HEK293 (cell line): ENCODE data around the gene DRD1.

Experiments used
- CTCF ChIA-PET: fragments of 350-600 bp; formaldehyde crosslinking; extraction: SDS; loops from one replicate; lab custom pipeline; 2021; ENCODE audit warnings: antibody characterized with exemption; lab: Yijun Ruan, JAX
- POLR2A ChIA-PET: fragments of 300-600 bp; formaldehyde crosslinking; extraction: SDS; loops from one replicate; lab custom pipeline; 2020; ENCODE audit warnings: antibody characterized with exemption, inconsistent platforms; lab: Yijun Ruan, JAX
- H3K27ac ChIP-seq: fragments of 200-500 bp; sonication (Bioruptor generic); 2 replicates; pipeline ENCODE4 v1.5.1; 2014; ENCODE audit warnings: low read depth, low read length, control low read depth, inconsistent platforms; ENCODE audit errors: extremely low read depth
- H3K36me3 ChIP-seq, 2 experiments: fragments of 200-500 bp in 1 of 2; sonication (Bioruptor generic) in 1 of 2; 1 replicate in 1 of 2; 2 replicates in 1 of 2; pipeline ENCODE4 v1.5.1; 2014 to 2017; ENCODE audit warnings: inconsistent platforms in 2 of 2, low read length in 2 of 2; ENCODE audit not compliant: control insufficient read depth in 2 of 2, insufficient read depth in 1 of 2
- H3K4me1 ChIP-seq: fragments of 200-500 bp; sonication (Bioruptor generic); 2 replicates; pipeline ENCODE4 v1.5.1; 2014; ENCODE audit warnings: mild to moderate bottlenecking, low read length, inconsistent platforms; ENCODE audit not compliant: control insufficient read depth, insufficient read depth
- H3K4me3 ChIP-seq: 2 replicates; pipeline ENCODE4 v1.5.1; 2011; ENCODE audit warnings: low read depth, mild to moderate bottlenecking, control low read depth, low read length, moderate library complexity
- H3K9me3 ChIP-seq: fragments of 200-500 bp; sonication (Bioruptor generic); 2 replicates; pipeline ENCODE4 v1.5.1; 2014; ENCODE audit warnings: low read depth, low read length, inconsistent platforms; ENCODE audit not compliant: control insufficient read depth, insufficient read depth
- HOXC10 ChIP-seq: sonication (generic); formaldehyde crosslinking; IDR thresholded peaks from 2 replicates; pipeline ENCODE4 v1.8.1; 2023; ENCODE audit warnings: mild to moderate bottlenecking, missing genetic modification reagents
- KLF8 ChIP-seq: fragments of 450-650 bp; formaldehyde crosslinking; IDR thresholded peaks from 2 replicates; pipeline ENCODE4 v1.5.1; 2016; ENCODE audit warnings: missing biosample characterization, missing genetic modification characterization
- ZBTB1 ChIP-seq: fragments of 450-650 bp; formaldehyde crosslinking; IDR thresholded peaks from 2 replicates; pipeline ENCODE4 v1.5.1; 2016; ENCODE audit warnings: missing biosample characterization, missing genetic modification characterization
- ZBTB8A ChIP-seq: fragments of 450-650 bp; formaldehyde crosslinking; IDR thresholded peaks from 2 replicates; pipeline ENCODE4 v1.5.1; 2016; ENCODE audit warnings: missing biosample characterization, missing genetic modification characterization
- ZNF10 ChIP-seq: fragments of 450-650 bp; formaldehyde crosslinking; IDR thresholded peaks from 2 replicates; pipeline ENCODE4 v1.5.1; 2017; ENCODE audit warnings: missing biosample characterization, missing genetic modification characterization
- ZNF184 ChIP-seq: fragments of 450-650 bp; IDR thresholded peaks from 2 replicates; pipeline ENCODE4 v1.5.1; 2018; ENCODE audit warnings: missing biosample characterization, mild to moderate bottlenecking, missing genetic modification characterization
- ZNF561 ChIP-seq: fragments of 450-650 bp; IDR thresholded peaks from 2 replicates; pipeline ENCODE4 v1.5.1; 2018; ENCODE audit warnings: missing biosample characterization, missing genetic modification characterization, borderline replicate concordance
- ZNF660 ChIP-seq: fragments of 450-650 bp; IDR thresholded peaks from 2 replicates; pipeline ENCODE4 v1.5.1; 2018; ENCODE audit warnings: missing biosample characterization, mild to moderate bottlenecking, missing genetic modification characterization
- TF ChIP-seq, protein P1 (sequence below): fragments of 450-650 bp; formaldehyde crosslinking; conservative IDR thresholded peaks from 2 replicates; pipeline ENCODE4 v1.5.1; 2016; ENCODE audit warnings: low read depth, missing biosample characterization, missing genetic modification characterization
- TF ChIP-seq, protein P2 (sequence below): fragments of 450-650 bp; formaldehyde crosslinking; IDR thresholded peaks from 2 replicates; pipeline ENCODE4 v1.5.1; 2016; ENCODE audit warnings: missing biosample characterization, missing genetic modification characterization
- TF ChIP-seq, protein P3 (sequence below): fragments of 450-650 bp; formaldehyde crosslinking; IDR thresholded peaks from 2 replicates; pipeline ENCODE4 v1.5.1; 2016; ENCODE audit warnings: missing biosample characterization, missing genetic modification characterization, borderline replicate concordance
- TF ChIP-seq, protein P4 (sequence below): fragments of 450-650 bp; formaldehyde crosslinking; IDR thresholded peaks from 2 replicates; pipeline ENCODE4 v1.5.1; 2016; ENCODE audit warnings: missing biosample characterization, missing genetic modification characterization, borderline replicate concordance
- TF ChIP-seq, protein P5 (sequence below): fragments of 450-650 bp; formaldehyde crosslinking; optimal IDR thresholded peaks from 2 replicates; pipeline ENCODE3; 2016; ENCODE audit warnings: missing biosample characterization, mild to moderate bottlenecking, missing genetic modification characterization
- TF ChIP-seq, protein P6 (sequence below): fragments of 450-650 bp; formaldehyde crosslinking; IDR thresholded peaks from 2 replicates; pipeline ENCODE4 v1.5.1; 2016; ENCODE audit warnings: missing biosample characterization, missing genetic modification characterization
- TF ChIP-seq, protein P7 (sequence below): fragments of 450-650 bp; formaldehyde crosslinking; IDR thresholded peaks from 2 replicates; pipeline ENCODE4 v1.5.1; 2016; ENCODE audit warnings: missing biosample characterization, missing genetic modification characterization

Gene DRD1

DNA sequence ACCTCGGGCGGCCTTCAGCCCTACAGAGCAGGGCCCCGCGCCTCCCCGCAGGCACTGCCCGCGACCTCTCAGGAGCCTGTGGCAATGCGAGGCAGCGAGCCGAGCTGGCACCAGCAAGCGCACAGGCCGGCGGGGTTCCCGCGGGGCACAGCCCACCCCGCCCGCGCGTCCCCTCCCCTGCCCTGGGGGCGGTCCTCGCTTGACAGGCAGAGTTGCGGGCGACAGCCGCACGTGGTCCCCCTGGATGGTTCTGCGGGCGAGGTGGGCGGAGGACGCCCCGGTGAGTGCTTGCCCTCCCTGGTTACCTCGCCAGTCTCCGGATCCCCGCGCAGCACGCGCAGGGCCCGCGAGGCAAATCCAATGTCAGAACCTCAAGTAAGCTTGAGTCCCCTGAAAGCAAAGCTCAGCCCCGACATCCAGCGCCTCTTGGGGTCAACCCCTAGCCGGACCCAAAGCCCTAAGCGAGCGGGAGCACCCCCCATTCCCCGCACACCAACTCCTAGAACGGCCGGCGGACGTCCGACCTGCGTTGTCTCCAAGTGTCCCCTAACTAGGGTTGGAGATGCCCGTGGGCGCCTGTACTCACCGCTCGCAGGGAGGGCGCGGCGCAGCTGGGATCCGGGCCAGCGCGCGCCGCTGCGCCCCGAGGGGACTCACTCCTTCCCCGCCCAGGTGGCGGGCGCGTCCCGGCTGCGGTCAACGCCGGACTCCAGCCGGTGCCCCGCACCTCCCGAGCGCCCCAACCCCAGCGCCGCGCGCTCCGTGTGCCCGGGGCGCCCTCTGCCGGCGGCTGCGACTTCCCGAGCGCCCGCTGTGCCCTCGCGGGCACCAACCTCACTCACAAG, at the start of gene DRD1:
Gene DRD1 (minus strand): TSS at position 123 of the 845 bp plus-strand sequence. CDS start 1,083 bp downstream, outside the sequence.
- Histone ChIP-seq H3K4me1 (no peaks in the 10 kb centered on the region), H3K4me3 (peak within 1 kb of the TSS; percentile 30), H3K9me3 (no peaks in the 10 kb centered on the region), H3K36me3 (no peaks in the 10 kb centered on the region), H3K27ac (peak within 1 kb of the TSS; percentile 56; the same call in 1 of the 2 replicates)
- TF ChIP-seq ZBTB1 (tag by site-specific recombination) (no peak), ZNF184 (tag by site-specific recombination) (0 out of 2 replicates have a peak, but pooled peaks have one; percentile 30), HOXC10 (CRISPR knock-in tag) (no peak), ZBTB8A (tag by site-specific recombination) (peak; percentile 75; the same call in 1 of the 2 replicates), KLF8 (tag by site-specific recombination) (no peak), ZNF10 (tag by site-specific recombination) (no peak), ZNF561 (tag by site-specific recombination) (peak; percentile 57; the same call in 1 of the 2 replicates), ZNF660 (tag by site-specific recombination) (peak; percentile 65; the same call in 1 of the 2 replicates)
- TF ChIP-seq, protein P1, sequence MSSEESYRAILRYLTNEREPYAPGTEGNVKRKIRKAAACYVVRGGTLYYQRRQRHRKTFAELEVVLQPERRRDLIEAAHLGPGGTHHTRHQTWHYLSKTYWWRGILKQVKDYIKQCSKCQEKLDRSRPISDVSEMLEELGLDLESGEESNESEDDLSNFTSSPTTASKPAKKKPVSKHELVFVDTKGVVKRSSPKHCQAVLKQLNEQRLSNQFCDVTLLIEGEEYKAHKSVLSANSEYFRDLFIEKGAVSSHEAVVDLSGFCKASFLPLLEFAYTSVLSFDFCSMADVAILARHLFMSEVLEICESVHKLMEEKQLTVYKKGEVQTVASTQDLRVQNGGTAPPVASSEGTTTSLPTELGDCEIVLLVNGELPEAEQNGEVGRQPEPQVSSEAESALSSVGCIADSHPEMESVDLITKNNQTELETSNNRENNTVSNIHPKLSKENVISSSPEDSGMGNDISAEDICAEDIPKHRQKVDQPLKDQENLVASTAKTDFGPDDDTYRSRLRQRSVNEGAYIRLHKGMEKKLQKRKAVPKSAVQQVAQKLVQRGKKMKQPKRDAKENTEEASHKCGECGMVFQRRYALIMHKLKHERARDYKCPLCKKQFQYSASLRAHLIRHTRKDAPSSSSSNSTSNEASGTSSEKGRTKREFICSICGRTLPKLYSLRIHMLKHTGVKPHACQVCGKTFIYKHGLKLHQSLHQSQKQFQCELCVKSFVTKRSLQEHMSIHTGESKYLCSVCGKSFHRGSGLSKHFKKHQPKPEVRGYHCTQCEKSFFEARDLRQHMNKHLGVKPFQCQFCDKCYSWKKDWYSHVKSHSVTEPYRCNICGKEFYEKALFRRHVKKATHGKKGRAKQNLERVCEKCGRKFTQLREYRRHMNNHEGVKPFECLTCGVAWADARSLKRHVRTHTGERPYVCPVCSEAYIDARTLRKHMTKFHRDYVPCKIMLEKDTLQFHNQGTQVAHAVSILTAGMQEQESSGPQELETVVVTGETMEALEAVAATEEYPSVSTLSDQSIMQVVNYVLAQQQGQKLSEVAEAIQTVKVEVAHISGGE (tag by site-specific recombination): no peak
- TF ChIP-seq, protein P2, sequence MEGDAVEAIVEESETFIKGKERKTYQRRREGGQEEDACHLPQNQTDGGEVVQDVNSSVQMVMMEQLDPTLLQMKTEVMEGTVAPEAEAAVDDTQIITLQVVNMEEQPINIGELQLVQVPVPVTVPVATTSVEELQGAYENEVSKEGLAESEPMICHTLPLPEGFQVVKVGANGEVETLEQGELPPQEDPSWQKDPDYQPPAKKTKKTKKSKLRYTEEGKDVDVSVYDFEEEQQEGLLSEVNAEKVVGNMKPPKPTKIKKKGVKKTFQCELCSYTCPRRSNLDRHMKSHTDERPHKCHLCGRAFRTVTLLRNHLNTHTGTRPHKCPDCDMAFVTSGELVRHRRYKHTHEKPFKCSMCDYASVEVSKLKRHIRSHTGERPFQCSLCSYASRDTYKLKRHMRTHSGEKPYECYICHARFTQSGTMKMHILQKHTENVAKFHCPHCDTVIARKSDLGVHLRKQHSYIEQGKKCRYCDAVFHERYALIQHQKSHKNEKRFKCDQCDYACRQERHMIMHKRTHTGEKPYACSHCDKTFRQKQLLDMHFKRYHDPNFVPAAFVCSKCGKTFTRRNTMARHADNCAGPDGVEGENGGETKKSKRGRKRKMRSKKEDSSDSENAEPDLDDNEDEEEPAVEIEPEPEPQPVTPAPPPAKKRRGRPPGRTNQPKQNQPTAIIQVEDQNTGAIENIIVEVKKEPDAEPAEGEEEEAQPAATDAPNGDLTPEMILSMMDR (tag by site-specific recombination): peak; percentile 50; the same call in 1 of the 2 replicates
- TF ChIP-seq, protein P3, sequence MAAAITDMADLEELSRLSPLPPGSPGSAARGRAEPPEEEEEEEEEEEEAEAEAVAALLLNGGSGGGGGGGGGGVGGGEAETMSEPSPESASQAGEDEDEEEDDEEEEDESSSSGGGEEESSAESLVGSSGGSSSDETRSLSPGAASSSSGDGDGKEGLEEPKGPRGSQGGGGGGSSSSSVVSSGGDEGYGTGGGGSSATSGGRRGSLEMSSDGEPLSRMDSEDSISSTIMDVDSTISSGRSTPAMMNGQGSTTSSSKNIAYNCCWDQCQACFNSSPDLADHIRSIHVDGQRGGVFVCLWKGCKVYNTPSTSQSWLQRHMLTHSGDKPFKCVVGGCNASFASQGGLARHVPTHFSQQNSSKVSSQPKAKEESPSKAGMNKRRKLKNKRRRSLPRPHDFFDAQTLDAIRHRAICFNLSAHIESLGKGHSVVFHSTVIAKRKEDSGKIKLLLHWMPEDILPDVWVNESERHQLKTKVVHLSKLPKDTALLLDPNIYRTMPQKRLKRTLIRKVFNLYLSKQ (tag by site-specific recombination): no peak
- TF ChIP-seq, protein P4, sequence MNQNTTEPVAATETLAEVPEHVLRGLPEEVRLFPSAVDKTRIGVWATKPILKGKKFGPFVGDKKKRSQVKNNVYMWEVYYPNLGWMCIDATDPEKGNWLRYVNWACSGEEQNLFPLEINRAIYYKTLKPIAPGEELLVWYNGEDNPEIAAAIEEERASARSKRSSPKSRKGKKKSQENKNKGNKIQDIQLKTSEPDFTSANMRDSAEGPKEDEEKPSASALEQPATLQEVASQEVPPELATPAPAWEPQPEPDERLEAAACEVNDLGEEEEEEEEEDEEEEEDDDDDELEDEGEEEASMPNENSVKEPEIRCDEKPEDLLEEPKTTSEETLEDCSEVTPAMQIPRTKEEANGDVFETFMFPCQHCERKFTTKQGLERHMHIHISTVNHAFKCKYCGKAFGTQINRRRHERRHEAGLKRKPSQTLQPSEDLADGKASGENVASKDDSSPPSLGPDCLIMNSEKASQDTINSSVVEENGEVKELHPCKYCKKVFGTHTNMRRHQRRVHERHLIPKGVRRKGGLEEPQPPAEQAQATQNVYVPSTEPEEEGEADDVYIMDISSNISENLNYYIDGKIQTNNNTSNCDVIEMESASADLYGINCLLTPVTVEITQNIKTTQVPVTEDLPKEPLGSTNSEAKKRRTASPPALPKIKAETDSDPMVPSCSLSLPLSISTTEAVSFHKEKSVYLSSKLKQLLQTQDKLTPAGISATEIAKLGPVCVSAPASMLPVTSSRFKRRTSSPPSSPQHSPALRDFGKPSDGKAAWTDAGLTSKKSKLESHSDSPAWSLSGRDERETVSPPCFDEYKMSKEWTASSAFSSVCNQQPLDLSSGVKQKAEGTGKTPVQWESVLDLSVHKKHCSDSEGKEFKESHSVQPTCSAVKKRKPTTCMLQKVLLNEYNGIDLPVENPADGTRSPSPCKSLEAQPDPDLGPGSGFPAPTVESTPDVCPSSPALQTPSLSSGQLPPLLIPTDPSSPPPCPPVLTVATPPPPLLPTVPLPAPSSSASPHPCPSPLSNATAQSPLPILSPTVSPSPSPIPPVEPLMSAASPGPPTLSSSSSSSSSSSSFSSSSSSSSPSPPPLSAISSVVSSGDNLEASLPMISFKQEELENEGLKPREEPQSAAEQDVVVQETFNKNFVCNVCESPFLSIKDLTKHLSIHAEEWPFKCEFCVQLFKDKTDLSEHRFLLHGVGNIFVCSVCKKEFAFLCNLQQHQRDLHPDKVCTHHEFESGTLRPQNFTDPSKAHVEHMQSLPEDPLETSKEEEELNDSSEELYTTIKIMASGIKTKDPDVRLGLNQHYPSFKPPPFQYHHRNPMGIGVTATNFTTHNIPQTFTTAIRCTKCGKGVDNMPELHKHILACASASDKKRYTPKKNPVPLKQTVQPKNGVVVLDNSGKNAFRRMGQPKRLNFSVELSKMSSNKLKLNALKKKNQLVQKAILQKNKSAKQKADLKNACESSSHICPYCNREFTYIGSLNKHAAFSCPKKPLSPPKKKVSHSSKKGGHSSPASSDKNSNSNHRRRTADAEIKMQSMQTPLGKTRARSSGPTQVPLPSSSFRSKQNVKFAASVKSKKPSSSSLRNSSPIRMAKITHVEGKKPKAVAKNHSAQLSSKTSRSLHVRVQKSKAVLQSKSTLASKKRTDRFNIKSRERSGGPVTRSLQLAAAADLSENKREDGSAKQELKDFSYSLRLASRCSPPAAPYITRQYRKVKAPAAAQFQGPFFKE (tag by site-specific recombination): no peak
- TF ChIP-seq, protein P5, sequence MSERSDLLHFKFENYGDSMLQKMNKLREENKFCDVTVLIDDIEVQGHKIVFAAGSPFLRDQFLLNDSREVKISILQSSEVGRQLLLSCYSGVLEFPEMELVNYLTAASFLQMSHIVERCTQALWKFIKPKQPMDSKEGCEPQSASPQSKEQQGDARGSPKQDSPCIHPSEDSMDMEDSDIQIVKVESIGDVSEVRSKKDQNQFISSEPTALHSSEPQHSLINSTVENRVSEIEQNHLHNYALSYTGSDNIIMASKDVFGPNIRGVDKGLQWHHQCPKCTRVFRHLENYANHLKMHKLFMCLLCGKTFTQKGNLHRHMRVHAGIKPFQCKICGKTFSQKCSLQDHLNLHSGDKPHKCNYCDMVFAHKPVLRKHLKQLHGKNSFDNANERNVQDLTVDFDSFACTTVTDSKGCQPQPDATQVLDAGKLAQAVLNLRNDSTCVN (tag by site-specific recombination): peak; percentile 48
- TF ChIP-seq, protein P6, sequence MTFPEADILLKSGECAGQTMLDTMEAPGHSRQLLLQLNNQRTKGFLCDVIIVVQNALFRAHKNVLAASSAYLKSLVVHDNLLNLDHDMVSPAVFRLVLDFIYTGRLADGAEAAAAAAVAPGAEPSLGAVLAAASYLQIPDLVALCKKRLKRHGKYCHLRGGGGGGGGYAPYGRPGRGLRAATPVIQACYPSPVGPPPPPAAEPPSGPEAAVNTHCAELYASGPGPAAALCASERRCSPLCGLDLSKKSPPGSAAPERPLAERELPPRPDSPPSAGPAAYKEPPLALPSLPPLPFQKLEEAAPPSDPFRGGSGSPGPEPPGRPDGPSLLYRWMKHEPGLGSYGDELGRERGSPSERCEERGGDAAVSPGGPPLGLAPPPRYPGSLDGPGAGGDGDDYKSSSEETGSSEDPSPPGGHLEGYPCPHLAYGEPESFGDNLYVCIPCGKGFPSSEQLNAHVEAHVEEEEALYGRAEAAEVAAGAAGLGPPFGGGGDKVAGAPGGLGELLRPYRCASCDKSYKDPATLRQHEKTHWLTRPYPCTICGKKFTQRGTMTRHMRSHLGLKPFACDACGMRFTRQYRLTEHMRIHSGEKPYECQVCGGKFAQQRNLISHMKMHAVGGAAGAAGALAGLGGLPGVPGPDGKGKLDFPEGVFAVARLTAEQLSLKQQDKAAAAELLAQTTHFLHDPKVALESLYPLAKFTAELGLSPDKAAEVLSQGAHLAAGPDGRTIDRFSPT (tag by site-specific recombination): peak; percentile 69; the same call in 1 of the 2 replicates
- TF ChIP-seq, protein P7, sequence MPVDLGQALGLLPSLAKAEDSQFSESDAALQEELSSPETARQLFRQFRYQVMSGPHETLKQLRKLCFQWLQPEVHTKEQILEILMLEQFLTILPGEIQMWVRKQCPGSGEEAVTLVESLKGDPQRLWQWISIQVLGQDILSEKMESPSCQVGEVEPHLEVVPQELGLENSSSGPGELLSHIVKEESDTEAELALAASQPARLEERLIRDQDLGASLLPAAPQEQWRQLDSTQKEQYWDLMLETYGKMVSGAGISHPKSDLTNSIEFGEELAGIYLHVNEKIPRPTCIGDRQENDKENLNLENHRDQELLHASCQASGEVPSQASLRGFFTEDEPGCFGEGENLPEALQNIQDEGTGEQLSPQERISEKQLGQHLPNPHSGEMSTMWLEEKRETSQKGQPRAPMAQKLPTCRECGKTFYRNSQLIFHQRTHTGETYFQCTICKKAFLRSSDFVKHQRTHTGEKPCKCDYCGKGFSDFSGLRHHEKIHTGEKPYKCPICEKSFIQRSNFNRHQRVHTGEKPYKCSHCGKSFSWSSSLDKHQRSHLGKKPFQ (tag by site-specific recombination): no peak
- POLR2A ChIA-PET: interaction anchor here (0.9 kb wide), 1 partner anchor 9 kb away, joined by 3 read pairs; no protein-coding TSS in a partner anchor
- CTCF ChIA-PET: interaction anchor here (0.5 to 3.1 kb wide), 18 partner anchors 9 to 623 kb away, joined by 3 to 19 read pairs (median 4); no protein-coding TSS in a partner anchor
